SK-N-MC (cell line): ENCODE results near the gene CAPN1.

Experiments used
- EZH2 ChIP-seq: fragments of 200-600 bp; sonication (generic); IDR thresholded peaks from one replicate; pipeline ENCODE4 v1.6.1; 2017; ENCODE audit warnings: antibody characterized with exemption
- POLR2AphosphoS5 ChIP-seq: IDR thresholded peaks from 2 replicates; pipeline ENCODE4 v1.6.1; 2012; ENCODE audit warnings: mild to moderate bottlenecking, low read depth, low read length, borderline replicate concordance

- TF ChIP-seq EZH2 (no peak), POLR2AphosphoS5 (no peak)
These were observed 29.0 kb downstream of the CAPN1 start for GRCh38 chr11:65210748-65211147.
